Effector memory CD8-positive, alpha-beta T cell (primary cell): Measurements from ENCODE around the gene TYRP1.

Source experiments
- ATAC-seq: fragments of 150-1000 bp; cut with Tn5 transposase; replicated peaks from 2 replicates; pipeline ENCODE4 v1.10.0; 2021; ENCODE audit warnings: mild to moderate bottlenecking, moderate library complexity
- DNase-seq, 3 experiments: peaks; one replicate each; pipeline ENCODE4 v3.0.0; 2021
- H3K27ac Mint-ChIP-seq, 2 donors: one replicate each; pipeline ENCODE4 v1.8.0; 2022; ENCODE audit warnings: mild to moderate bottlenecking in 2 of 2, mixed read lengths in 2 of 2, moderate library complexity in 2 of 2
- H3K27me3 Mint-ChIP-seq, 2 donors: one replicate each; pipeline ENCODE4 v1.8.0; 2022; ENCODE audit warnings: mixed read lengths in 2 of 2
- H3K36me3 Mint-ChIP-seq: one replicate; pipeline ENCODE4 v1.8.0; 2022; ENCODE audit warnings: mild to moderate bottlenecking, moderate library complexity, mixed read lengths; ENCODE audit not compliant: insufficient read depth
- H3K4me1 Mint-ChIP-seq, 2 donors: one replicate each; pipeline ENCODE4 v1.8.0; 2022; ENCODE audit warnings: low read depth in 2 of 2, mixed read lengths in 2 of 2
- H3K4me3 Mint-ChIP-seq, 2 donors: one replicate each; pipeline ENCODE4 v1.8.0; 2022; ENCODE audit warnings: mild to moderate bottlenecking in 2 of 2, mixed read lengths in 2 of 2, moderate library complexity in 2 of 2
- H3K9me3 Mint-ChIP-seq, 2 donors: one replicate each; pipeline ENCODE4 v1.8.0; 2022; ENCODE audit warnings: mixed read lengths in 2 of 2
- total RNA-seq, 9 experiments: gene quantifications; one replicate each; lab custom pipeline; 2026; lab: John Stamatoyannopoulos, UW

TYRP1 gene
- total RNA-seq: 0 to 0.21 (median 0) reads per million in 9 experiments

- DNase-seq (no peak), ATAC-seq (no peak)
- H3K4me1 Mint-ChIP-seq: no peaks in the 10 kb centered on the region
- no peaks in the 10 kb centered on the region for H3K27me3 Mint-ChIP-seq
- H3K27ac Mint-ChIP-seq: no peak within 1 kb of the TSS
- no peak within 1 kb of the TSS for H3K4me3 Mint-ChIP-seq
- H3K9me3 Mint-ChIP-seq: peaks cover 3 to 6% of the 10 kb centered on the region in 2 donors
- no peaks in the 10 kb centered on the region for H3K36me3 Mint-ChIP-seq
Observed at GRCh38 chr9:12693141-12693540, at the start of gene TYRP1. Gene TYRP1 (plus strand): TSS chr9:12693385. CDS start chr9:12693997, 612 bp downstream.

GRCh38 chr9:12643686-12644085 is 49.5 kb upstream of the TYRP1 start:
- no peaks in the 10 kb centered on the region for H3K27me3 Mint-ChIP-seq
- no peaks in the 10 kb centered on the region for H3K4me1 Mint-ChIP-seq
- H3K36me3 Mint-ChIP-seq: no peaks in the 10 kb centered on the region
- H3K4me3 Mint-ChIP-seq: no peak overlapping the region
- H3K27ac Mint-ChIP-seq: no peak overlapping the region
- DNase-seq (no peak), ATAC-seq (no peak)
- peaks cover 9 to 18% of the 10 kb centered on the region in 2 donors for H3K9me3 Mint-ChIP-seq

GRCh38 chr9:12648925-12649324 is 44.3 kb upstream of the TYRP1 start:
- no peaks in the 10 kb centered on the region for H3K36me3 Mint-ChIP-seq
- H3K27me3 Mint-ChIP-seq: no peaks in the 10 kb centered on the region
- no peak overlapping the region for H3K4me3 Mint-ChIP-seq
- ATAC-seq (no peak), DNase-seq (no peak)
- H3K9me3 Mint-ChIP-seq: peaks cover 10 to 25% of the 10 kb centered on the region in 2 donors
- no peak overlapping the region for H3K27ac Mint-ChIP-seq
- no peaks in the 10 kb centered on the region for H3K4me1 Mint-ChIP-seq

GRCh38 chr9:12651125-12651524 is 42.1 kb upstream of the TYRP1 start:
- H3K36me3 Mint-ChIP-seq: no peaks in the 10 kb centered on the region
- H3K27ac Mint-ChIP-seq: no peak overlapping the region
- DNase-seq (no peak), ATAC-seq (no peak)
- peaks cover 12 to 23% of the 10 kb centered on the region in 2 donors for H3K9me3 Mint-ChIP-seq
- no peak overlapping the region for H3K4me3 Mint-ChIP-seq
- H3K4me1 Mint-ChIP-seq: no peaks in the 10 kb centered on the region
- no peaks in the 10 kb centered on the region for H3K27me3 Mint-ChIP-seq

- no peaks in the 10 kb centered on the region for H3K27me3 Mint-ChIP-seq
- no peak for DNase-seq
- no peak for ATAC-seq
- H3K36me3 Mint-ChIP-seq: no peaks in the 10 kb centered on the region
- no peak overlapping the region for H3K27ac Mint-ChIP-seq
- H3K4me1 Mint-ChIP-seq: no peaks in the 10 kb centered on the region
- H3K4me3 Mint-ChIP-seq: no peak overlapping the region
- peaks cover 6 to 8% of the 10 kb centered on the region in 2 donors for H3K9me3 Mint-ChIP-seq
Observed at GRCh38 chr9:12652973-12653372, 40.2 kb upstream of the TYRP1 start.

GRCh38 chr9:12656803-12657202 is 36.4 kb upstream of the TYRP1 start:
- DNase-seq (no peak), ATAC-seq (no peak)
- H3K9me3 Mint-ChIP-seq: peaks cover 4 to 12% of the 10 kb centered on the region in 2 donors
- no peak overlapping the region for H3K27ac Mint-ChIP-seq
- no peaks in the 10 kb centered on the region for H3K27me3 Mint-ChIP-seq
- no peak overlapping the region for H3K4me3 Mint-ChIP-seq
- H3K36me3 Mint-ChIP-seq: peaks cover 2% of the 10 kb centered on the region
- no peaks in the 10 kb centered on the region for H3K4me1 Mint-ChIP-seq

- no peak for ATAC-seq
- no peak for DNase-seq
- Mint-ChIP-seq H3K27me3 (no peaks in the 10 kb centered on the region), H3K4me1 (no peaks in the 10 kb centered on the region), H3K9me3 (peaks cover 4 to 12% of the 10 kb centered on the region in 2 donors), H3K27ac (no peak overlapping the region), H3K36me3 (peaks cover 2% of the 10 kb centered on the region), H3K4me3 (no peak overlapping the region)
Observed at GRCh38 chr9:12657233-12657632, 36.0 kb upstream of the TYRP1 start.

GRCh38 chr9:12657998-12658397 is 35.2 kb upstream of the TYRP1 start:
- Mint-ChIP-seq H3K9me3 (peaks cover 4 to 12% of the 10 kb centered on the region in 2 donors), H3K27me3 (no peaks in the 10 kb centered on the region), H3K36me3 (peaks cover 2% of the 10 kb centered on the region), H3K4me3 (no peak overlapping the region), H3K27ac (no peak overlapping the region), H3K4me1 (no peaks in the 10 kb centered on the region)
- DNase-seq (no peak), ATAC-seq (no peak)

- ATAC-seq (no peak), DNase-seq (no peak)
- H3K9me3 Mint-ChIP-seq: peaks cover 4 to 12% of the 10 kb centered on the region in 2 donors
- H3K27me3 Mint-ChIP-seq: no peaks in the 10 kb centered on the region
- no peak overlapping the region for H3K27ac Mint-ChIP-seq
- H3K36me3 Mint-ChIP-seq: peaks cover 2% of the 10 kb centered on the region
- H3K4me3 Mint-ChIP-seq: no peak overlapping the region
- no peaks in the 10 kb centered on the region for H3K4me1 Mint-ChIP-seq
Observed at GRCh38 chr9:12658531-12659209, 34.5 kb upstream of the TYRP1 start.

- H3K36me3 Mint-ChIP-seq: peaks cover 2% of the 10 kb centered on the region
- no peaks in the 10 kb centered on the region for H3K27me3 Mint-ChIP-seq
- H3K4me3 Mint-ChIP-seq: no peak overlapping the region
- no peak overlapping the region for H3K27ac Mint-ChIP-seq
- DNase-seq (no peak), ATAC-seq (no peak)
- H3K4me1 Mint-ChIP-seq: no peaks in the 10 kb centered on the region
- H3K9me3 Mint-ChIP-seq: peaks cover 4 to 12% of the 10 kb centered on the region in 2 donors
Observed at GRCh38 chr9:12659220-12659619, 34.0 kb upstream of the TYRP1 start.

GRCh38 chr9:12666813-12667212 is 26.4 kb upstream of the TYRP1 start:
- no peak for DNase-seq
- no peak overlapping the region for H3K4me3 Mint-ChIP-seq
- peaks cover 8 to 9% of the 10 kb centered on the region in 2 donors for H3K9me3 Mint-ChIP-seq
- H3K27ac Mint-ChIP-seq: no peak overlapping the region
- H3K36me3 Mint-ChIP-seq: no peaks in the 10 kb centered on the region
- H3K4me1 Mint-ChIP-seq: no peaks in the 10 kb centered on the region
- H3K27me3 Mint-ChIP-seq: no peaks in the 10 kb centered on the region
- ATAC-seq: no peak

- DNase-seq: no peak
- Mint-ChIP-seq H3K9me3 (peaks cover 8 to 9% of the 10 kb centered on the region in 2 donors), H3K27ac (no peak overlapping the region), H3K4me3 (no peak overlapping the region), H3K36me3 (no peaks in the 10 kb centered on the region), H3K4me1 (no peaks in the 10 kb centered on the region), H3K27me3 (no peaks in the 10 kb centered on the region)
- ATAC-seq: no peak
Observed at GRCh38 chr9:12667892-12668291, 25.3 kb upstream of the TYRP1 start.

- ATAC-seq: no peak
- H3K27ac Mint-ChIP-seq: no peak overlapping the region
- no peak overlapping the region for H3K4me3 Mint-ChIP-seq
- H3K27me3 Mint-ChIP-seq: no peaks in the 10 kb centered on the region
- H3K4me1 Mint-ChIP-seq: no peaks in the 10 kb centered on the region
- H3K9me3 Mint-ChIP-seq: peaks cover 6 to 8% of the 10 kb centered on the region in 2 donors
- no peaks in the 10 kb centered on the region for H3K36me3 Mint-ChIP-seq
- no peak for DNase-seq
Observed at GRCh38 chr9:12670006-12670405, 23.2 kb upstream of the TYRP1 start.

GRCh38 chr9:12674961-12675360 is 18.2 kb upstream of the TYRP1 start:
- Mint-ChIP-seq H3K27ac (no peak overlapping the region), H3K4me3 (no peak overlapping the region), H3K36me3 (no peaks in the 10 kb centered on the region), H3K27me3 (no peaks in the 10 kb centered on the region), H3K4me1 (no peaks in the 10 kb centered on the region), H3K9me3 (peaks cover 2 to 4% of the 10 kb centered on the region in 2 donors)
- no peak for DNase-seq
- no peak for ATAC-seq
